Measurements from ENCODE around the gene CRTC3. TPM values are rescaled to one million over a fixed set of nuclear protein-coding genes. Genes with fewer than 3 reads are reported as not detected.

The CRTC3 gene, protein sequence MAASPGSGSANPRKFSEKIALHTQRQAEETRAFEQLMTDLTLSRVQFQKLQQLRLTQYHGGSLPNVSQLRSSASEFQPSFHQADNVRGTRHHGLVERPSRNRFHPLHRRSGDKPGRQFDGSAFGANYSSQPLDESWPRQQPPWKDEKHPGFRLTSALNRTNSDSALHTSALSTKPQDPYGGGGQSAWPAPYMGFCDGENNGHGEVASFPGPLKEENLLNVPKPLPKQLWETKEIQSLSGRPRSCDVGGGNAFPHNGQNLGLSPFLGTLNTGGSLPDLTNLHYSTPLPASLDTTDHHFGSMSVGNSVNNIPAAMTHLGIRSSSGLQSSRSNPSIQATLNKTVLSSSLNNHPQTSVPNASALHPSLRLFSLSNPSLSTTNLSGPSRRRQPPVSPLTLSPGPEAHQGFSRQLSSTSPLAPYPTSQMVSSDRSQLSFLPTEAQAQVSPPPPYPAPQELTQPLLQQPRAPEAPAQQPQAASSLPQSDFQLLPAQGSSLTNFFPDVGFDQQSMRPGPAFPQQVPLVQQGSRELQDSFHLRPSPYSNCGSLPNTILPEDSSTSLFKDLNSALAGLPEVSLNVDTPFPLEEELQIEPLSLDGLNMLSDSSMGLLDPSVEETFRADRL
- 10 to 100 TPM; 90.7 to 92.4 TPM for total RNA-seq
- 53.6 TPM for polyA plus RNA-seq (2013, experiment 1 of 2)
- polyA plus RNA-seq (2013, experiment 2 of 2) = 60.6 TPM
- total RNA-seq = 36.6 to 220 (median 109) reads per million in 172 experiments

- Histone ChIP-seq H3K36me3 (ENCODE audit: insufficient read depth, low read length) (no peaks in the 10 kb centered on the region), H3K27me3 (ENCODE audit: control insufficient read depth in 1 of 2, insufficient read depth in 2 of 2, low read length in 2 of 2) (no peaks in the 10 kb centered on the region), H3K4me3 (ENCODE audit: low read length) (peak within 1 kb of the TSS; percentile 94), H3K4me1 (ENCODE audit: insufficient read depth, low read length) (peaks cover 36% of the 10 kb centered on the region), H3K27ac (ENCODE audit: low read depth in 1 of 2, low read length in 2 of 2) (peak within 1 kb of the TSS; percentile 44 to 72), H3K9me3 (ENCODE audit: control insufficient read depth in 1 of 2, insufficient read depth in 1 of 2, low read length in 2 of 2) (no peaks in the 10 kb centered on the region)
- no peak for TF ChIP-seq CTCF (IDR thresholded peaks at IDR 0.05)
- CTCF ChIA-PET = interaction anchor here (0.6 to 2.9 kb wide), 6 partner anchors 10 to 402 kb away, joined by 3 to 14 read pairs (median 5); no protein-coding TSS in a partner anchor
- POLR2A ChIA-PET = interaction anchor here (0.6 to 3.3 kb wide), 26 partner anchors 8 to 162 kb away, joined by 3 to 67 read pairs (median 5); no protein-coding TSS in a partner anchor
- DNase-seq = peak; percentile 31 to 85 (median 54)
- intact Hi-C loops (cut with DNase I, micrococcal nuclease) = loop anchor here in 1 of 2 experiments (2.0 kb wide), 1 partner anchor 67 kb away; no protein-coding TSS in a partner anchor
- H3K4me1 Mint-ChIP-seq (ENCODE audit: low read depth) = peaks cover 39% of the 10 kb centered on the region
- H3K27ac Mint-ChIP-seq = peak within 1 kb of the TSS; percentile 92
- no peaks in the 10 kb centered on the region for H3K27me3 Mint-ChIP-seq
- no peaks in the 10 kb centered on the region for H3K9me3 Mint-ChIP-seq
- peak; percentile 80 for ATAC-seq (ENCODE audit: poor library complexity)
- peak within 1 kb of the TSS; percentile 97 for H3K4me3 Mint-ChIP-seq
- peaks cover 4% of the 10 kb centered on the region for H3K36me3 Mint-ChIP-seq (ENCODE audit: low read depth)
Measured at GRCh38 chr15:90529371-90530249, at the start of gene CRTC3. Gene CRTC3, plus strand, starts transcription at chr15:90529923. Its CDS starts 149 bp downstream, at chr15:90530072.

DNA sequence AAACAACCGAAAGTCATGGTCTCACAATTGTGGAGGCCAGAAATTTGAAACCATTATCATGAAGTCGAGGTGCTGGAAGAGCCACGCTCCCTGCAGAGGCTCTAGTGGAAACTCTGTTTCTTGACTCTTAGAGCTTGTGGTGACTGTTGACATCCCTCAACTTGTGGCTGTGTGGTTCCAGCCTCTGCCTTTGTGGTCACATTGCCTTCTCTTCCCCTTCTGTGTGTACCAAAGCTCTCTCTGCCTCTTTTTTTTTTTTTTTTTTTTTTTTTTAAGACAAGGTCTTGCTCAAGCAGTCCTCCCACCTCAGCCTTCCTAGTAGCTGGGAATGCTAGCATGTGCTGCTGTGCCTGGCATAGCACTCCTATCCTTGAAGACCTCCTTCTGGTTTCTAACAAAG, 48.7 kb upstream of the CRTC3 start:
- H3K27ac Mint-ChIP-seq = no peak overlapping the region
- H3K9me3 Mint-ChIP-seq = no peaks in the 10 kb centered on the region
- H3K36me3 ChIP-seq (ENCODE audit: insufficient read depth, low read length) = peaks cover 80% of the 10 kb centered on the region
- H3K27ac ChIP-seq (ENCODE audit: low read depth in 1 of 2, low read length in 2 of 2) = no peak overlapping the region
- peaks cover 97% of the 10 kb centered on the region for H3K36me3 Mint-ChIP-seq (ENCODE audit: low read depth)
- intact Hi-C loops (cut with DNase I, micrococcal nuclease) = loop anchor here (10.0 kb wide), 2 partner anchors 56 to 404 kb away; partner anchors contain the start of gene FES (in 1 of the 2)
- no peak overlapping the region for H3K4me3 ChIP-seq (ENCODE audit: low read length)
- ATAC-seq (ENCODE audit: poor library complexity) = peak; percentile 43
- H3K27me3 ChIP-seq (ENCODE audit: control insufficient read depth in 1 of 2, insufficient read depth in 2 of 2, low read length in 2 of 2) = no peaks in the 10 kb centered on the region
- H3K27me3 Mint-ChIP-seq = no peaks in the 10 kb centered on the region
- H3K4me3 Mint-ChIP-seq = no peak overlapping the region
- peaks cover 20% of the 10 kb centered on the region for H3K4me1 ChIP-seq (ENCODE audit: insufficient read depth, low read length)
- no peak for TF ChIP-seq CTCF (IDR thresholded peaks at IDR 0.05)
- DNase-seq = peak in 8 of 14 experiments; percentile 1 to 61 (median 11)
- ChIA-PET CTCF (interaction anchor here (0.9 to 4.8 kb wide), 5 partner anchors 58 to 188 kb away, joined by 3 to 37 read pairs (median 6); no protein-coding TSS in a partner anchor), POLR2A (interaction anchor here (0.7 to 1.7 kb wide), 3 partner anchors 119 to 188 kb away, joined by 3 to 5 read pairs (median 3); no protein-coding TSS in a partner anchor)
- no peaks in the 10 kb centered on the region for H3K9me3 ChIP-seq (ENCODE audit: control insufficient read depth in 1 of 2, insufficient read depth in 1 of 2, low read length in 2 of 2)
- peaks cover 42% of the 10 kb centered on the region for H3K4me1 Mint-ChIP-seq (ENCODE audit: low read depth)

All from CD4-positive, alpha-beta T cell (primary cell).